Stimulated activated CD4-positive, alpha-beta T cell treated with anti-CD3 and anti-CD28 coated beads, Interleukin-4, amount 100 ng/mL, for 1 hour (primary cell): ENCODE measurements around the gene PLXNB2.

ENCODE experiments used
- DNase-seq: peaks from one replicate; pipeline ENCODE4 v3.0.0-alpha.2; 2020

PLXNB2 gene

DNA sequence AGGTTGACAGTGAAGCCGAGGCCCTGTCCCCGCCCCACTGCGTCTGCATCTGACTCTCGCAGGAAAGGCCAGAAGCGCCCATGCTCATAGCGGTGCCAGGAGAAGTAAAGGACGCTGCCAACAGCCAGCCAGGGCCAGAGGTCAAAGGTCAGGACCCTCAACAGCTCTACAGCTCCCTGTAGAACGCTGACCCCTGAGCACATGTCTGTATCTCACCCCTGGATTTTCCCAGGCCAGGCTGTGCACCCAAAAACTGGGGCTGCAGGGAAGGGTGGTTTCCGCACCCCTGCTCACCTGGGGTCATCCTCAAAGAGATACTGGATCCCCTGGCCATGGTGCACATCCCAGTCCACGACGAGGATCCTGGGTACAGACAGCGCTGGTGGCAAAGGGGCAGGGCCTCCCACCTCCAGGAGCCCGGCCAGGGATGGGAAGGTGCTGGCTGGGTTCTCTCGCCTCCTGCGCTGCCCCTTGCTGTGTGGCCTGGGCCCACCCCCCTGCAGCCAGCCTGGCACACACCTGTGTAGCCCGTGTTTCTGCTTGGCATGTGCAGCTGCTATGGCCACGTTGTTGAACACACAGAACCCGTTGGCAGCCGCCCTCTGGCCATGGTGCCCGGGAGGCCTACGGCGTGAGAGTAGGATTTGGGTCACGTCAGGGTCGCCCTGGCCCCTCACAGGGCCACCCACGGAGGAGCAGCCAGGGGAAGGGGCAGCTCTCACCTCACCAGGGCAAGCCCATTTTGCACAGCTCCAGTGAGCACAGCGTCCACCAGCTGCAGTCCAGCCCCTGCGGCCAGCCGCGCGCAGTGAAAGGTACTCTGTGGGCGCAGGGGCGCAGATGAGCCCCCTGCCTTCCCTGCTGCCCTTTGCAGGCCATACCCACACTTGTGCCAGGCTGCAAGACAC lies 57.9 kb downstream of the PLXNB2 start:
- no peak for DNase-seq

DNA sequence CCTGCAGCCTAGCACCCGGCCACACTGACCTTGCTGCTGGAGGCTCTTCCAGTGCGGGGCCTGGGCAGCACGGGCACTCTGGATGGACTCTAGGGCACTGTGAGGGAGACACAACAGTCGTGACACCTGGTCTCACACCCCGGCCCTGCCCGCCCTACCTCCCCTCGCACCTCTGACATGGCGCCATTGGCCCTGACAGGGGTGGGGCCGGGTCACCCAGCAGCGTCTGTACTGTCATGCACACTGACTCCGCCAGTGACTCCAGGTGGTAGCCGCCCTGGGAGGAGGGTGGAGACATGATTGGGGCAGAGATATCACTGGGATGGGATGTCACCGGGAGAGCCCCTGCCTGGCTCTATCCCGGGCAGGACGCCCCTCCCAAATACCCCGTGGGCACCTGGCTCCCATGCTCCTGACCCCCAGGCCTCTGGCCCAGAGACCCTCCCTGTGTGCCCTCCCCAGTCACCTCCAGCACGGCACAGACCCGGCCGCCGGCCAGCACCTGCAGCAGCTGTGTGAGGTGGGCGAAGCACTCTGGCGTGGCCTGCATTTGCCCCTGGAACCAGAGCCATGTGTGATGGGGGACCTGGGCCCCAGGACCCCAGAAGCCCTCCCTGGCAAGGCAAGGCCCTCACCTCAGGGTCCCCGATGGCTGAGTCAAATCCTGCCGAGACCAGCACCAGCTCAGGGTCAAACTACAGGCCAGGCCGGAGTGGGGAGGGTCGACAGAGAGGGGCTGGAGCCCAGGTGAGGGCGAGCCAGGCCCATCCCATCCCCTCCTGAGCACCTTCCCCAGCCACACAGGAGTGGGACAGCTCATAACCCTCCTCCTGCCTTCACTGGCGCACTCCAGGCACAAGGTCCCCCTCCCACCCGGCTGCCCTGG lies 59.0 kb downstream of the PLXNB2 start:
- no peak for DNase-seq

DNA sequence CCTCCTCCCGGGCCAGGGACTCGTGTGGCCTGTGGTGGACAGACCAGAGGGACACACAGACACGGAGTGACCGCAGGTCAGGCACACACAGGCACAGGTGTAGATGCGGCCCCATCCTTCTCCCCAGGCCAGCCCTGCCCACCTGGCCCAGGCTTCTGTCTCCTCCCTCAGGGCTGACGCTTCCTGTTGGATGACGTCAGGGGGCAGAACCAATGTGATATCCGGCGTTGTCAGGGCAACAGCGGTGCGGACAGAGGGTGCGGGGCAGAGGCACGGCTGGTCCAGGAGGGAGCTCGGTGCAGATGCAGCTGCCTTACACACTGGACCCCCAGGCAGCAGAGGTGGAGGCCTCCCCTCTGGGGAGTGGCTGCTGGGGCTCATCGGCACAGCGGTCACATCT lies 59.7 kb downstream of the PLXNB2 start:
- DNase-seq: no peak

DNA sequence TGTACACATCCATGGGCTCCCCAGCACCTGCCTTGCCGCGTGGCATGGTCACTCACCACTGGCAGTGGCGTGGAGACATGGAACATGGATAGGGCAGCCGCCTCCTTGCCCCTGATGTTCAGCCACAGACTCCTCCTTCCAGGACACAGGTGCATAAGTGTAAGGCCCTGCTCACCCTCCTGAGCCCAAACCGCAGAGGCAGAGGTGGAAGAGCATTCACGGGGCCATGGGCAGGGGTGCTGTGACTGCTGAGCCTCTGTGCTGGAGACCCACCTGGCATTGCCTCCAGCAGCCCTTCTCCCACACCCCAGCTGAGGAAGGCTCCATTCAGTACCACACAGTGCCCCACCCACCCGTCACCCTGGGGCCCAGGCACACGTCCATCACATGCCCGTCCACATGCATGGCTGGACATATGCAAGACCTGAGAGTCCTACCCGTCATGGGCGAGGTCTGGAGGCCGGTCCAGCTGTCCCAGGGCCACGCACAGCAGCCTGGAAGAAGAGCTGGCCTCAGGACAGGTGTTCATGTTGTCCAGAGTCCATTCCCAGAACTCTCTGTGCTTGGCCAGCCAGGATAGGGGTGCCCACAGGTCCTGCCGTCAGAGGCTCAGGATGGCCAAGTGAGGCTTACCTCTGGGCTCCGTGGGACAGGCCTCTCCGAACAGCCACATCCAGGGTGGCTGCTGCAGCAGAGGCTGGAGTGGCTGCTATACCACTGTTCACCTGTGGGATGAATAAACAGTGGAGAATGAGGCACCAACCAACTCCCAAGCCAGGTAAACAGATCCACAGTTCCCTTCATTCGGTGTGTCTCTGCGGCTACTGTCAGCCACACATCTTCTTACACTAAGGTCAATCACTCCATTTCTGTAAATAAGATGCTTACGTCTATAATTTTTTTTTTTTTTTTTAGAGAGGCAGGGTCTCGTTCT lies 60.9 kb downstream of the PLXNB2 start:
- DNase-seq: no peak

DNA sequence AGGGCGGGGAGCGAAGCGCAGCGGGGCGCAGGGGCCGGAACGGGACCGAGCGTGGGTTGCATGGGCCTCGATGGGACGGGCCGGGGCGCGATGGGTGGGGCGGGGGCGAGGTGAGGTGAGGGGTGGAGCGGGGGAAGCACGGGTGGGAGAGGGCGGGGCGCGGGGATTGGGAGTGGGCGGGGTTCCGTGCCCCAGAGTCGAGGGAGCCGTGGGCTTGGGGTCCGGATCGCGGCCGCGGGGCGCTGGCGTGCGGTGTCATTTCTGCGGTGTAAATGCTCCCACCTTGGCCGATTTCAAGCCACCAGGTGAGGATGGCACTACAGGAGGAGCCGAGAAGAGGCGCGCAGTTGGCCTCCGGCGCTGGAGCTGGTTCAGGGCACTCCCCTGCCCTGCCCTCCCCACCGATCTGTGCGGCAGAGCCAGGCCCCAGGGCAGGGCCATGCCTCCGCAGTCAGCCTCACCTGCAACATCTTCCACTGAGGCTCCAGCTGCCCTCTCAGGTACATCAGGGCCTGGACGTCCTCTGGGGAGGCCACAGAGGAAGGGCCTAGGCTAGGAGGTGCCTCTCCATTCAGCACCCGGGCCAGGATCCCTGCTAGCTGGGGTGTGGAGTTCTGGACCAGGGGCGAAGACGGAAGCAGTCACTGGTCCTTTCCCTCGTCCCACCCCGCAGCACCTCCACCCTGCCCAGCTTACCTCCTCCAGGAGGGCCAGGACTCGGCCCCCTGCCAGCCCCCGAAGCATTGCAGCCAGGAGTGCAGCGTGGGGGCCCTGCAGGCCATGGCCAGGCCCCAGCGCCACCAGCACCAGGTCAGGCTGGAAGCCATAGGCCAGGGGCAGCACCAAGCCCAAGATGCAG lies 62.0 kb downstream of the PLXNB2 start:
- no peak for DNase-seq

DNA sequence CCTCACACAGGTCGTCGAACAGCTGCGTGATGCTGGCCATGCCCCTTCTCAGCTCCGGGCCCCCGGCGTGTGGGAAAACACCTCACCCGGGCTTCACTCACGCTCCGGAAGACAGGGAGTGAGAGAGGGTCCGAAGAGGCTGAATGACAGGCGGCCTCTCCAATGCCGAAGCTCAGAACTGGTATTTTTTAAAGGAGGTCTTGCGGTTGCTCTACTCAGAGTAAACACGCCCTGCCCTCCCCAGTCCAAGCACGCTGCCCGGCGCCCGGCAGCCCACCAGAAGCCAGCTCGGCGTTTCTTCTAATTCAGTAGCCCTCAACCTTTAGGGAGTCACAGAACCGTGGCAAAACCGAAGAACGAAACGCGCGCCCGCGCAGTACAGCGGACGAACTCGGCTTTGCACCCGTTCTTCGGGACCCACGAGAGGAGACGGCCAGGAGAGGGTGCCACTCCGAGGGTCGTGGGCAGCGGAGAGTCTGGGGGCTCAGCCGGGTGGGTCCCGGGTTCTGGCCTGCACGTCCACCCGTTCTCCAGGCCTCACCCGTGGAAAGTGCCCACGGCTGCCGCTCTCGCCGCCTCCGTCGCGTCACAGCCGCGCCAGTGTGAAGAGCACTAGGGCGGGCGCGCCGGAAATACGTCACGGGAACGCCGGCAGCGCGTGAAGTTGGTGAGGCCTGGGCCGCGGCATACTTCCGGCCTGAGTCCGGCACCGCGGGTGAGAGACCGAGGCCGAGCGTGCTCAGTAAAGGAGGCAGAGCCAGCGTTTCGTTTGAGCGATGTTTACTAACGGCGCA lies 62.8 kb downstream of the PLXNB2 start, which contains the start of gene TUBGCP6:
Gene TUBGCP6 (minus strand): TSS at position 604 of the 794 bp plus-strand sequence. CDS start 564 bp downstream, at position 40.
- peak; percentile 95 for DNase-seq

DNA sequence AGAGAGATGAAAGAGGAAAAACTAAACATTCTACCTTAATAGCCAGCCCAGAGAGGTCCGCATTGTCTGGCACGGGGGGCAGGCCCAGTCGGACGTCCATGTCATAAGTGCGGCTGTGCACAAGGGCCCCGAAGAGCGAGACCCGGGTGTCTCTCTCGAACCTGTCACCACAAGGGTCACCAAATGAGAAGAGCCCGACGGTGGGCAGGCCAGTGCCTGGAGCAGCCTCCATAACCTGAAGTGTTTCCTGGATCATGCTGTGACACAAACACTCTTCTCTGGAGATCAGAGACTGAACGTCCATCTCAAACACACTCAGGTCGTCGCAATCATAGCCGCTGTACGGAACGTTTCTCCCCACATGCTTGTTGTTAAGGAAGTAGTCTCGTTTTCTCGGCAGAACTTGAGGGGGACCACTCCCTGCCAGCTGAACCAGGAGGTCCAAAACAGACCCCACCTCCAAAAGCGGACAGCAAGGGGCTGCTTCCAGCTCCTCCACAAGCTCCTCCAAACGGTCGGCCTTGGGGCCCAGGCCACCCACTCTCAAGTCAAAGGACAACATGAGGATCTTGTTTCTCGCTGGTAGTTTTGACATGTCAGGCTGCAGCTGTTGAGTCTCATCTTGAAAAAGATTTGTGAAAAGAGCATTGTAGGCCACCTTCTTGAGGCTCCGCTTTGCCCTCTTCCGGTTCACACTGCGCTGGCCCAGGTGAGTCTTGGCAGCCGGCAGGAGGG lies 63.6 kb downstream of the PLXNB2 start:
- DNase-seq: no peak

DNA sequence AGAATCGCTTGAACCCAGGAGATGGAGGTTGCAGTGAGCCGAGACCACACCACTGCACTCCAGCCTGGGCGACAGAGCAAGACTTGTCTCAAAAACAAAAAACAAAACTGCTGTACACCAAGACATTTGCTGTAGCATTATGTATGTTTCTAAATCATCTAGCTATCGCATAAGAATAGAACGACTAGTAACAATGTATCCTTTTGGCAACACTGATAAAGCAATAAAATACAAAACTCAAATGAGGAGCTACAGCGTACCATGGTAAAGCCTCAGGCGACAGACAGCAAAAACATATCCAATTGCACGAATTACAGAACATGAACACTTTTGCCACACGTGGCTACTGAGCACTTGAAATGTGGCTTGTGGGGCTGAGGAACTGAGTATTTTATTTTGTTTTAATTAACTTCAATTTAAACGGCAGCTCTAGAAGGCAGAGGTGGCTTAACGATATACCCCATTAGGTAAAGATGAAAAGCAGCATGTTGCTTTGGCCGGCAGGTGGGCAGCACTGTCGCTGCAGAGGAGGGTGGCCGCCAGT lies 65.0 kb downstream of the PLXNB2 start:
- no peak for DNase-seq

DNA sequence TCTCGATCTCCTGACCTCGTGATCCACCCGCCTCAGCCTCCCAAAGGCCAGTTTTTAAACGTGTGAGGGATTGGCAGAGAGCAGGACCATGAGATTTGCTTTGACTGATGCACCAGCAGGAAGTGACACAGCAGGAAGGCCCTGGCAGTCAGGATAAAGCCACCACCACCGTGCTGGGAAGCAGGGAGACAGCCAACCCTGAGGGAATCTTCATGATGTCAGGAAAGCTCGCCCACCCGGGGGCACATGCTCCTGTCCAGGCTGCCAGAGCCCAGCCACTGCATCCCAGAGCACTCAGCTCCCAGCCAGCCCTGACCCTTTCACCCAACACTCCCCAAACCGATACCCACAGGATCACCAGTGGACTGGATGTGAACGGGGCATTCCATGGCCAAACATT lies 68.7 kb downstream of the PLXNB2 start:
- DNase-seq: no peak

DNA sequence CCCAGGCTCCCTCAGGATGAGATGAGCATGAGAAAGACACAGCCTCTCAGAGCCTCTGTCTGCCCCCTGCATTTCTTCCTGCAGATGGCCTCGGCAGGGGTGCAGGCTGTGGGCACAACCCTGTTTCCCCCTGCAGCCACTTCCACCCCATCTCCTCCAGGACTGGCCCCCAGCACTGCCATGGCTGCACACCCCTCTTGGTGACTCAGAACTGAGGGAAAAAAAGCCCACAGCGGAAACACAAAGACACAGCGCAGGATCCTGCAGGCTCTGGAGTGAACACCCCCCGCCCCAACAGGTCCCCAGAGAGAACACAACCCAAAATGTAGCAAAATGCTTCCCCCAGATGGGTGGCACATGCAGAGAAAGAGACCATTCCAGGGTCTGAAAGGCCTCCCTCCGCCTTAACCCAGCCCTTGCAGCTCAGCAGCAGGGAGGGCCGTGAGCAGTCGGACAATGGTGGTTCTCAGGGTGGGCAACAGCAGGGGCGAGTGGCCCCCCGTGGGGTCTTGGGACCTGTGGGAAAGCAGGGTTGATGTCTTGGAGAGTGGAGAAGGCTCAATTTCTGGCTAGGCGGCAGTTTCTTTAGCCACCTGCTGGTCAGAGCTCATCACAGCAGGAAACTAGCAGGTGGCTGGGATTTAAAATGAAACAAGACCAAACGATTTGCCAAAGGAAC lies 70.6 kb downstream of the PLXNB2 start:
- no peak for DNase-seq

DNA sequence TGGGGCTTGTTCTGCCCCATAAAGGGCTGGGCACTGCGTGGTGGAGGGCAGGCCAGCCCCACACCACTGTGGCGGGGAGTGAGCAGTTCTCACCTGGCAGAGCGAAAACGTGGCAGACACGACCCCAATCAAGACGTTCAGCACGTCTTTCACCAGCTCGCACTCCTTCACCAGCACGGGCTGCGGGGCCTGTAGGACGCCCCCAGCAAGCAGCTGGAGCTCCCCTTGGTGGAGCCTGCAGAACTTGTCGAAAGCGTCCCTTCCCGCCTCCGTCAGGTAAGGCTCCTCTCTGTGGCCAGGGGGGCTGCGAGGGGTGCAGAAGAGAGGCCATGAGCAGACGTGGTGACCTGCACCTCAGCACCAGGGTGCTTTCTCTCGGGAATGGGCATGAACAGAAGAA lies 74.2 kb downstream of the PLXNB2 start:
- DNase-seq: no peak

DNA sequence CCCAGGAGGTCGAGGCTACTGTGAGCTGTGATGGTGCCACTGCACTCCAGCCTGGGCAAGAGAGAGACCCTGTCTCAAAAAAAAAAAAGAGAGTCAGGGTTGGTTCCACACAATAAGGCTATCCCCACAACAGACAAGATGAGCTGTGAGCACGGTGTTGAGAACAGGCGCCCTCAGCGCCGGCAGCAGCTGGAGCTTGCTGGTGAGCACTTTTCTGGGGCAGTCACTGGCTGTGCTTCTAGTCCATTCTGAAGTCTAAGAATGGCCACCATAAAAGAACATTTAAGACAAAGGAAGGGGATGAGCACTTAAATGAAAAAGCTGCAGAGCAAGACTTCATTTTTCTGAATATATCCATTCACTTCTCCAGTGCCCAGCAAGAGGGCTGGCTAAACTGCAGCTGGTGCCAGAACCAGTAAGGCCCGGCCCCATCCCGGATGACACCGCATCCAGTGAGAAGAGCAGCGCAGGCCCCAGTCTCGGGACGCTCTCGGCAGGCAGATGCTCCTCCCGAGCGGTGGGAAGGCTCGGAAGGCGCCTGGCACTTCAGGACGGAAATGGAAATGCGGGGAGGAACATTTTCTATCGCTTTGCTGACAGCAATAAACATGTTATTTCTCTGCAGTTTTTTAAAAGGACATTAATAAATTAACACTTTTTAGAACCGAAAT lies 74.8 kb downstream of the PLXNB2 start:
- DNase-seq: no peak

DNA sequence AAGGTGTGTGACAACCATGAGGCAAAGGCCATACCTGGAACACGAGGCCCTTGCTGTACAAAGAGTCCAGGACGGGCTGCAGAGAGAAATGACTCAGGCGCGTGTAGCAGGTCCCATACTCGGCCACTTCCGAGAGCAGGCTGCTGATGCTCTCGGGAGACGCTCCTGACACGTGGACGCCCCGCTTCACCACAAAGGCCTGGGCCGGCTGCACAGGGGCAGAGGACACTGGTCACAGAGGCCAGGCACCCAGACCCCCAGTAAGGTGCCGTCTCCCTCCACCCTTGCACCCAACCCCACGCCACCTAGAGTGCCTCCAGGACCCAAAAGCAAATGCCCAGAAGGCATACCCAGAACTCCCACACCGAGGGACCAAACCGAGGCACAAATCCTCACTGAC lies 78.1 kb downstream of the PLXNB2 start:
- DNase-seq: no peak

DNA sequence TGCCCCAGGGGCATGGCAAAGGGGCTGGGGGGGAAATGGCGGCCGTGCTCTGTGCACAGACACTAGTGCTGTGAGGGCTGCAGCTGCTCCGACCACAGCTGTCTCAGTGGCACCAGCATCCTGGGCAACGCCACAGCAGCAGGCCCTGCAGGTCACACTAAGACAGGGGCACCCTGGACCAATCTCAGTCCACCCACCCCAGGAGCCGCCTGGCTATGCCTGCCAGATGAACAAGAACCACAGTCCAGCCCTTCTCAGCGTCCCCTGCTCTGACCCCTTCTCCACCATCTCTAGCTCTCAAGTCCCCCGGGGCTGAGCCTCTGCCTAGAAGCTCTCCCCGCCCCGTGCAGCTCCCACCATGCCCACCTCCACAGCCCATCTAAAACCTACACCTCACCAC lies 79.1 kb downstream of the PLXNB2 start:
- no peak for DNase-seq

DNA sequence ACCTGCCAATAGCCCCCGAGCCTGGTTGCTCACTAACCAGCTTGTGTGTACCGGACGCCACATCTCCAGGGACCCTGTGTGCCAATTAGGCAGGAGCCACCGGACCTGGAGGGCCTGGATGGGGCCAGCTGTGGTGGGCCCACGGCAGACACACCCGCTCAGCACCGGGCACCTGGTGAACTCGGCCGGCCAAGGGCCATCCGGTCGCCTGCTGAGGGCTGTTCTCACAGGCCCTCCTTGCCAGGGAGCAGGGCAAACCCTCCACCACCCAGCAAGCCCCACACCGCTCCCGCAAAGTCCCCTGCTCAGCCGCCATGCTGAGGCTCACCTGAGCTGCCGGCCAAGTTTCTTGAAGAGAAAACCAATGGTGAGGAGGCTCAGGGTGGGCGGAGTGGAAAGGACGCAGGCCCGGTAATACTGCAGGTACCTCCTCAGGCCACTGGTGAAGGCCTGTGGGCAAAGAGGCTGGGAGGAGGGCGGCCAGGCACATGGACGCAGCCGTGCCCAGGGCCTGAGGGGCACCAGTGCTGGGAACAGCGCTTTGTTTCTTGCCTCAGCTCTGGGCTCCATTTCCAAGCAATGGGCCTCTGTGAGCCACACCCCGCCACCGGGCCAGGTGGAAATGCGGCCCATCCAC lies 79.7 kb downstream of the PLXNB2 start:
- no peak for DNase-seq

DNA sequence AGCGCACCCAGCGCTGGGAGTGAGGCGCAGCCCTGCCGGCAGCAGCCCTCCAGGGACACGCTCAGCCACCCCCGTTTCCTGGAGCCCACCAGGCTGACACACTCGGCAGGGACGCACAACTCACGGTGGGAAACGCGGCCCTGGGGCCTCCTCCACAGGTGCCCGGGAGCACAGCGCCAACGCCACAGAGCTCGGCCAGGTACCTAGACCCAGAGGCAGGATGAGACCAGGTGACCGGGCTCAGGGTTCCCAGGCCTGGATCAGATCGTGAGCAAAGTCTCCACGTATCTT lies 80.6 kb downstream of the PLXNB2 start:
- no peak for DNase-seq

DNA sequence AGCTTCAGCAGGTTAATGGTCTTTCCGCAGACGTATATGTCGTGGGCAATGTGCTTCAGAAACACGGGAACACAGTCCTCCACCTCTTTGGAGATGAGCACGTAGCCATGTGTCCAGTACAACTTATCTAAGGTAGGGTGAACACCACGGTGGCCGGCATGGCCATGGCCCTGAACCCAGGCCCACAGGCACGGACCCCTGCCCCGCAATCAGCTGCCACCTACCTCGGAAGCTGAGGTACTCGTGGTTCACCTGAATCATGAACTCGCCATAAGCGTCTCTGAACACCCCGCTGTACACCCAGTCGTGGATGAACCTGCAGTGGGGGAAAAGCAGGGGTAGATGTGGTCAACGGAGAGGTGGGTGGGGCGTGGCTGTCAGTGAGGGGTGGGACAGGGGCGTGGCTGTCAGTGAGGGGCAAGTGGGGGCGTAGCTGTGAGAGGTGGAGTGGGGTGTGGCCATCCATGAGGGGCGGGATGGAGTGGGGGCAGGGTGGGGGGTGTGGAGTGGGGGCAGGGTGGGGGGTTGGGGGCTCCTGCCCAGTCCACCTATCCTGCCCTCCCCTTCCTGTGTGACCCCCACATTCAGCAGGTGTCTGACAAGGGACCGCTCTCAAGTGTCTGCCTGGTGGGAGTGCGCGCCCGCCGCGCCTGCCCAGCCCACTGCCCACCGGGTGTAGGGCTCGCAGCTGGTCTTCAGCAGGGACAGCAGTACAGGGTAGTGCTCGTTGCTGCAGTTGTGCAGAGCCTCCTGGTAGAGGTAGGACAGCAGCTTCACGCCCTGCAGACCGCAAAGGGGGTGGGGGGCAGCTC lies 81.2 kb downstream of the PLXNB2 start:
- no peak for DNase-seq
